GM18505 (cell line): Measurements from ENCODE around the gene VCL.
"Not testable (repeated sequence)": the region's sequence is repeated elsewhere in the genome, so short reads cannot be mapped to it uniquely, and the experiment has no call there.

Source experiments
- ATAC-seq: cut with Tn5 transposase; IDR thresholded peaks from one replicate; pipeline ENCODE4 v1.9.1; 2021; ENCODE audit not compliant: unreplicated experiment
- POLR2A ChIP-seq: IDR thresholded peaks from 4 replicates; pipeline ENCODE4 v1.6.1; 2011; ENCODE audit warnings: borderline replicate concordance; ENCODE audit not compliant: insufficient read depth, insufficient read length; ENCODE audit errors: extremely low read depth

Gene VCL

DNA sequence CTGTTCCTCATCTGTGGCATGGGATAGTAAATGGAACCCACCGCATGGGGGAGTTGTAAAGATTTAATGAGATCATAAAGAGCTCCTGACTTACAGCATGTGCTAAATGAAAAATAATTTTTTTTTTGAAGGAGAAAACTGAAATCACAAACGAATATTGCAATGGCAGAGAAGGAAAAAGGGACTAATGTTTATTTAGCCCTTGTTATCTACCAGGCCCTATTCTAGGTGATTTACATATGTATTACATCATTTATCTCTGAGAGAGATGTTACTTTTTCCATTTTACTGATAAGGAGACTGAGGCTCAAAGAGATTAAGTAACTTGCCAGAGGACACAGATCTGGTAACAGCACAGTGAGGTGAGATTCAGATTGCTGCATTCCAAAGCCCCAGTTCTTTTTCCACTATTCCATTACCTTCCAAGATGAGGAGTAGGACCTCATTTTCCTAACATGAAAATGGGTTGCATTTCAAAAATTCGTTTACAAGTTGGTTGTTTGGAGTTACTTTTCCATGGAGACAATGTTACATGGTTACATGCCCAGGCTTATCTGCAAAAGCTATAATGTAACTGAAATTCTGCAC is 28.6 kb downstream of the VCL start:
- ATAC-seq = no peak
- no peak for TF ChIP-seq POLR2A

DNA sequence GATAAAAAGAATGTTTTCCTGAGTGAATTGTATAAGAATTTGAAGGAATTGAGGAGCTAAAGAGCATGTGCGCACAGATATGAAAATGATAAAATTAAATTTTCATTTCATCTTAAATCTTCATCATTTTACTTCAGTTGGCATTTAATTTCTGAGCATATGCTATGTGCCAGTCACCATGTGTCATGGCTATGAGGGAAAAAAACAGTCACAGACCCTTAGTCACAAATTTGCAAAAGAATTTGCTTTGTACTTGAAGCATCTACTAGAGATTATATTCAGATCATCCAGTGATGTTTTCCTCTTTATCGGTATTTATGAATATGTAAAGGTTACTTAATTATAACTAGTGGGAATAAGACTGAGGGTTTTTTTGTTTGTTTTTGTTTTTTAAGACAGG is 29.8 kb downstream of the VCL start:
- no peak for TF ChIP-seq POLR2A
- no peak for ATAC-seq

DNA sequence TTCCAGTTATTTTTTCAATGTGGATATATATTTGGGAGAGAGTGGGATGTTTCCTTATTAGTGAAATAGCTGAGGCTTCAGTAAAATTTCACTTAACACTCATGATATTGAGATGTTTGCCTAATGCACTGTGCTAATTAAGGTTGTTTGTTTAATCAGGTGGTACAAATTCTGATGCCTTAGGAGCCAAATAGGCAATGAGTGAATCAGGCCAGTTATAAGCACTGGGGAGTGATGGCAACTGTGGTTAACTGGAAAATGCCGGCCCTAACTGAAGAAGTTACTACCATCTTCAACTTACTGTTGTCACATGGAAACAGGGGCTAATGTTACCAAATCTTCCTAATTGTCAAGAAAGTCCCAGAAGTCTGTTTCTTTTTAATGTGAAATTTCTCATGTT is 32.0 kb downstream of the VCL start:
- TF ChIP-seq POLR2A = no peak
- no peak for ATAC-seq

DNA sequence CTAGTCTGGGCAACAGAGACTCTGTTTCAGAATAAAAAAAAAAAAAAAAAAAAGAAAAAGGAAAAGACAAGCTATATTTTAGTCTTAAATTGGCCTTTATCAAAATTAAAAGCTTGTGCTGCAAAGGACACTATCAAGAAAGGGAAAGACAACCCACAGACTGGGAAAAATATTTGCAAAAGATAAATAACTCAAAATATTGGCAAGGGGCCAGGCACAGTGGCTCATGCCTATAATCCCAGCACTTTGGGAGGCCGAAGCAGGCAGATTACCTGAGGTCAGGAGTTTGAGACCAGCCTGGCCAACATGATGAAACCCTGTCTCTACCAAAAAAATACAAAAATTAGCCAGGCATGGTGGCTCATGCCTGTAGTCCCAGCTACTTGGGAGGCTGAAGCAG is 34.3 kb downstream of the VCL start:
- ATAC-seq = not testable (repeated sequence)

DNA sequence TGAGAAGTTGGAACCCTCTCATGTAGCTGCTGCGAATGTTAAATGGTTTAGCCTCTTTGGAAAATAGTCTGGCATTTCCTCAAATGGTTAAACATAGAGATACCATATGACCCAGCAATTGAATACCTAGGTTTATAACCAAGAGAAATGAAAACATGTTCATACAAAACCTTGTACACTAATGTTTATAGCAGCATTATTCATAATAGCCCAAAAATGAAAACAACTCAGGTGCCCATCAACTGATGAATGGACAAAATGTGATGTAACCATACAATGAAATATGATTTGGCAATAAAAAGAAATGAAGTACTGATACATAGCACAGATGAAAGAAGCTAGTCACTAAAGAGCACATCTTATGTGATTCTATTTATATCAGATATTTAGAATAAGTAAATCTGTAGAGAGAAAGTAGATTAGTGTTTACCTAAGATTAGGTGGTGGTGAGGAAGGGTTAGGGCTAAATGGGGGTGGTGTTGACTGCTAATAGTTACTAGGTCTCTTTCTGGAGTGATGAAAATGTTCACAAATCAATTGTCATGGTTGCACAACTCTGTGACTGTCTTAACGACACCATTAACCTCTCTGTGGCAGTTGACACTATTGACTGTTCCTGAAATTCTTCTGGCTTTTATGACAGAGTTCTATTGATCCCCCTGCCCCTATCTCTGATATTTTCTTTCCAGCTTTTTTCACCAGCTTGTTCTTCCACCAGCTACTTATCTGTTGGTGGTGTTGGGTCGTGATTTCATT is 35.2 kb downstream of the VCL start:
- TF ChIP-seq POLR2A = no peak
- ATAC-seq = no peak

DNA sequence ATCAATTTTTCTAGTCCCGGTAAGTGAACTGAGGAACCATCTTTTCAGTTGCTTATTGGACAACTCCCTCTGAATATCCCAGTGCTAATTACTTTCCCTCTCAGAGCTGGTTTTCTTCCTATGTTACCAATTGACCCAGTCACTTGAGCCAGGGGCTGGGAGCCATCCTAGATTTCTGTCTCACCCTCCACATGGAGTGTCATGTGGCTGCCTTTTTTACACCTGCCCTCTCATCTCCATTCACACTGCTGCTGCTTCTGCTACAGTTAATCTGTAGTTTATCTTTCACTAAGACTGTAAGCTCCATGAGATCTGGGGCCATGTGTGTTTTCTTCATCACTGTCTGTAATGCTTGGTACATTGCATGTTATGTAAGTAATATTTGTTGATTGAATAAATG is 35.8 kb downstream of the VCL start:
- ATAC-seq = no peak
- TF ChIP-seq POLR2A = no peak

DNA sequence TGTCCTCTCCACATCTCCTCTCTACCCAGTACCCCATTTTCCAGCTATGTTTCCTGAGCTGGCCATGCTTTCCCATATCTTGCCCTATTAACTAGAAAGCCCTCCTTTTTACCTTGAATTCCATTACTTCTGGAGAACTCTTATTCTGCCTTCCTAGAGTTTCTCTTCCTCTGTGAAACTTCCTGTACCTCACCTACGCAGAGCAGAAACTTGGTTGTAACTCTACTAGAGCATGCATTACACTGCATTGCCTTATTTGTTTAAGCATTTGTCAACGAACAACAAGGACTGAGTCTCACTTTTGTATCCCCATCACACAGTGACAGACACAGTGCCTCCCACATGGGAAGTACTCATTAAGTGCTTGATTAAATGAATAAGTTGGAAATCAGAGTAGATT is 36.4 kb downstream of the VCL start:
- no peak for ATAC-seq
- no peak for TF ChIP-seq POLR2A

DNA sequence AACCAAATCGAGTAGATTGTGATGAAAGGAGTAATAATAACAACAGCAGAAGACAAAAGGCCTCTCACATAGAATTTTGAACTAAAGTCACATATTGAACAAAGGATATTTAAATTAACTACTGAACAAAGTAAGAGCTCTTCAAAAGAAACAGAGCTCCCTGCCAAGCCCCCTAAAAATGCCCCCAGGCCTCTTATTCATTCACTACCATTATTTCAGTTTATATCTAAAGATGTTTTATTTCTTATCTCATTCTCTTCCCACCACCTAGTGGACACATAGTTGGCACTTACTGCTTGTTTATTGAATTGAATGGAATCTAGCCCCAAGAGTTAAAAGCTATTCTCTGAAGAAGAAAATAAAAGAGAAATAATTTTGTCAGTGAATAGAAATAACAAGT is 37.4 kb downstream of the VCL start:
- TF ChIP-seq POLR2A = no peak
- ATAC-seq = no peak

DNA sequence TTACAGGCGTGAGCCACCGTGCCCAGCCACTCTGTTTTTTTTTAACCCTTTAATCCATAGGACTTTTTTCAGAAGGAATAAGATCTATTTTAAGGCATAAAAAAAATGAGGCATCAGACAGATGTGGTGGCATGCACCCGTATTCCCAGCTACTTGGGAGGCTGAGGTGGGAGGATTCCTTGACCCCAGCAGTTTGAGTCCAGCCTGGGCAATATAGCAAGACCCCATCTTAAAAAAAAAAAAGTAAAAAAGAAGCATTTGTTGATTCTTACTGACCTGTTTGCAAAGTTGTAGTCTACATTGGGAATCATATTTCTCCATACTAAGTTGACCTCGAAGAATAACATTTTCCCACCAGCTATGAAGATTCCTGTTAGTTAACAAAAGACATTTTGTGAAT is 38.6 kb downstream of the VCL start:
- TF ChIP-seq POLR2A = no peak
- no peak for ATAC-seq

DNA sequence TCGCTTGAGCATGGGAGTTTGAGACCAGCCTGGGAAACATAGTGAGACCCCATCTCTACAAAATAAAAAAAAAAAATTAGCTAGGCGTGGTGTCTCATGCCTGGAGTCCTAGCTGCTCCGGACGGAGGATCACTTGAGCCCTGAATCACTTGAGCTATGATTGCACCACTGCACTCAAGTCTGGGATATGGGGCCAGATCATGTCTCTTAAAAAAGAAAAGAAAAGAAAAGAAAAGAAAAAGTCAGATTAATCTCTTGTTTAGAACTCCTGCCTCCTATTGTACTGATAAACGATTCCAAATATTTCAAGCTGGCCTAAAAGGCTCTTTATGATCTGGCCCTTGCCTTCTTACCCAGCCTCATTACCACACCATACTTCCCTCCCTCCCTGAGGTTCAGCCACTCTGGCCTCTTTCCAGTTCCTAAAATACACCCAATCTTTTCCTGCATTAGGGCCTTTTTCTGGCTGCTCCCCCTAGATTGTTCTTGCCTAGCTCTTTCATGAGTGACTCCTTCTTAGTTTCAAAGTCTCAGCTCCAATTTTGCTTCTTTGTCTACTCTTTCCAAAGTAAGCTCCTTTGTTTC is 41.7 kb downstream of the VCL start:
- ATAC-seq = no peak
- TF ChIP-seq POLR2A = no peak

DNA sequence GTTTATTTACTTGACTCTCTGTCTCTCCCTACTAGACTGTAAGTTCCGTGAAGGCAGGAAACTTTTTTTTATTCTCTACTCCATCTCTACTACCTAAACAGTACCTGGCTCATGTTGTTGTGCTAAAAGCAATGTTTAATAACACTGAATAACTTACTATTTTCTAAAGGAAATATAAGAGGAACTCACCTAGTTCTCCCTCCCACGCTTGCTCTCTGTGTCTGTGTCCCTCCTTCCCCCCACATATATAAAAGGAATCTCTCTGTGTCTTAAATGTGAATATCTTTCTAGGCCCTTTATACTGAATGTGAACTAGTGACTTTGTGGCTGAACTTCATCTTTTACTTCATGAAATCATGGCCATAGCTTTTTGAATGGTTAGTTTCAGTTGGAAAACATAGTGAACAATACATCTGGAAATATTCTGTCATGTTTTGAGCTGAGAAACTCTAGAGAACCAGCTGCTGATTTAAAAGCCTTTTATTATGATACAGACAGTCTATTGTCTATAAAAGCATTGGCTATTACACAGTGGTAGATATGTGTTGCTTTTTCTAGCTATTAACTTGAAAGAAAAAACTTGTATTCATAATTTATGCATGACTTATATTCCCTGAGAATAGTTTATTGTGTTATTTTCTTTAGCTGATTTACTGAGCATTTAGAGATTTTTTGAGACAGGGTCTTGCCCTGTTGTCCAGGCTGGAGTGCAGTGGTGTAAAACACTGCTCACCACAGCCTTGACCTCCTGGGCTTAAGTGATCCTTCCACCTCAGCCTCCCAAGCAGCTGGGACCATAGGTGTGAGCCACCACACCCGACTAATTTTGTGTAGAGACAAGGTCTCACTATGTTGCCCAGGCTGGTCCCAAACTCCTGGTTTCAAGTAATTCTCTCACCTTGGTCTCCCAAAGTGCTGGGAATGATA is 42.5 kb downstream of the VCL start:
- no peak for TF ChIP-seq POLR2A
- no peak for ATAC-seq

DNA sequence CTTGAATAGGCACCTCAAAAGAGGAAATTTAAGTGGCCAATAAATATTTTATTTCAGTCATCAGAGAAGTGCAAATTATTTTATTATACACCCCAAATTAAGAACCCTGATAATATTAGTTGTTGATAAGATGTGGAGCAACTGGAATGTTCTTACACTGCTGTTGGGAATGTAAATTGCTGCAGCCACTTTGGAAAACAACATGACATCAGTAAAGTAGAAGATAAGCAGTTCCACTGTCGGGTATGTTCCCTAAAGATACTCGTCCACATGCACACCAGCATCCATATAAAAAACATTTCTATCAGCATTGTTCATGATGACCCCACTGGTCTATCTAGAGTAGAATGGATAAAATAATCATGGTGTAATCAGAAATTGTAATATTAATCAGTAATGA is 46.5 kb downstream of the VCL start:
- no peak for TF ChIP-seq POLR2A
- ATAC-seq = no peak

DNA sequence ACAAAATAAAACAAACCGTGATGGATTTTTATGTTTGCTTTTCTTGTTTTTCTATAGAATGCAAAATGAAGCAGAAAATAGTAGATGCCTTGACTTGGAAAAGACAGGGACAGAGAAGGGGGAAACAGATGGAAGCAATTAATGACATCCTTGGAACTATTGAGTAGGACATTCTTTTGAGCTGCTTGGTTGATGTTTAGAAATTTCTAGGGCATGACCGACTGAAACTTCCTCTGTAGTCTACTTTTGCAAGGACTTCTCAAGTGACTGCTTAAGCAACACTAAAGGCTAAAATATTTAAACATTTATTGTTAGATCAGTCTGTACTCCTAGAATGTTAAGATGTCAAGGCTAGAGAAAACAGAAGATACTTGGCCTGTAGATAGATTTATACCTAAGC is 49.4 kb downstream of the VCL start:
- no peak for ATAC-seq
- no peak for TF ChIP-seq POLR2A

DNA sequence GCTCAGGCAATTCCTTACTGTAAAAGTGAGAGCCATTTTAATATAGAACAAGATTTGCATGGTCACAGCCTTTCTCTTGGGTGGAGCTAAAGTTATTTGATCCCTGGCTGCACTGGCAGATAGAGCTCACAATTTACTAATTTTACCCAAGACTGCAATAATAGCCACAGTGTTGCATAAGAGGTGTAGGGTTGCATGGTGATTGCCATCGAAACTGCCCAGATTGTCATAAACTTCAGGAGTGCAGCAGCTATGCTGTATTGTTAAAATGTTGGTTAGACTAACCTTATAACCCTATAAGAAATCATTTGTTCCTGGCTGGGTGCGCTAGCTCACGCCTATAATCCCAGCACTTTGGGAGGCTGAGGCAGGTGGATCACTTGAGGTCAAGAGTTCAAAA is 50.0 kb downstream of the VCL start:
- ATAC-seq = no peak
- no peak for TF ChIP-seq POLR2A

DNA sequence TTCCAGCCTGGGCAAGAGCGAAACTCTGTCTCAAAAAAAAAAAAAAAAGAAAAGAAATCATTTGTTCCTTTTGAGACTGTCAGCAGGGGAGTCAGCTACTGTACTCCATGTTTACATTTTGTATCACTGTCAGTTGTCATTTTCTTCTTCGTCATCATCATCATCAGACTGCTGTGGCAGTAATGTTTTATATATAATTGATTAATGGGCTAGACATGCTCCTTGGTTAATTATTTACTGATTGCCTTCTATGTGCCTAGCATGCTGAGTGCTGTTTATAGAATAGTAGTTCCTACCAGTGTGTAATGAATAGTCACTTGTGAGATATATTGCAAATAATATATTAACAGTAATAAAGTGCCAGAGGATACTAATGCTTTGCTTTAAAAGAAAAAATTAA is 50.5 kb downstream of the VCL start:
- no peak for TF ChIP-seq POLR2A
- no peak for ATAC-seq
